Stimulated activated CD4-positive, alpha-beta T cell treated with anti-CD3 and anti-CD28 coated beads, TNF-alpha, amount 100 ng/mL, for 48 hours (primary cell): ENCODE measurements around the gene ERMP1.
"Not testable (repeated sequence)": the region's sequence is repeated elsewhere in the genome, so short reads cannot be mapped to it uniquely, and the experiment has no call there.

ENCODE experiments used
- DNase-seq, 3 donors: peaks; one replicate each; pipeline ENCODE4 v3.0.0-alpha.2; 2020; ENCODE audit warnings: low read depth in 3 of 3

The ERMP1 gene

GRCh38 chr9:5832538-5833529 lies at the start of gene ERMP1:
Gene ERMP1, minus strand, starts transcription at chr9:5833117. Its CDS starts 90 bp downstream, at chr9:5833027.
- DNase-seq, result peak; percentile 83 to 84 (median 83)

GRCh38 chr9:5882244-5883012 lies 49.5 kb upstream of the ERMP1 start:
- DNase-seq, result not testable (repeated sequence)

GRCh38 chr9:5879419-5880181 lies 46.7 kb upstream of the ERMP1 start:
- no peak for DNase-seq

GRCh38 chr9:5876711-5877110 lies 43.8 kb upstream of the ERMP1 start:
- no peak for DNase-seq

- no peak for DNase-seq
These were observed 43.1 kb upstream of the ERMP1 start for GRCh38 chr9:5876026-5876425.

- DNase-seq, result no peak
These were observed 41.1 kb upstream of the ERMP1 start for GRCh38 chr9:5874048-5874447.

GRCh38 chr9:5873439-5873838 lies 40.5 kb upstream of the ERMP1 start:
- no peak for DNase-seq

GRCh38 chr9:5872511-5872910 lies 39.6 kb upstream of the ERMP1 start:
- DNase-seq, result no peak

GRCh38 chr9:5871785-5872184 lies 38.9 kb upstream of the ERMP1 start:
- DNase-seq, result no peak

- DNase-seq, result no peak
These were observed 37.8 kb upstream of the ERMP1 start for GRCh38 chr9:5870691-5871090.

GRCh38 chr9:5870020-5870339 lies 37.1 kb upstream of the ERMP1 start:
- DNase-seq, result no peak

GRCh38 chr9:5869315-5870019 lies 36.5 kb upstream of the ERMP1 start:
- no peak for DNase-seq

- no peak for DNase-seq
These were observed 35.3 kb upstream of the ERMP1 start for GRCh38 chr9:5868235-5868634.

- DNase-seq, result no peak
These were observed 33.8 kb upstream of the ERMP1 start for GRCh38 chr9:5866685-5867084.

- no peak for DNase-seq
These were observed 33.4 kb upstream of the ERMP1 start for GRCh38 chr9:5866272-5866671.

- DNase-seq, result no peak
These were observed 31.5 kb upstream of the ERMP1 start for GRCh38 chr9:5864446-5864845.

GRCh38 chr9:5863092-5863746 lies 30.3 kb upstream of the ERMP1 start:
- DNase-seq, result no peak

- DNase-seq, result no peak
These were observed 25.9 kb upstream of the ERMP1 start for GRCh38 chr9:5858833-5859232.

- no peak for DNase-seq
These were observed 25.0 kb upstream of the ERMP1 start for GRCh38 chr9:5857928-5858327.

- peak in 1 of 3 donors; percentile 34 for DNase-seq
These were observed 21.3 kb upstream of the ERMP1 start for GRCh38 chr9:5854063-5854790.
